Transverse colon (tissue), 4 donors: ENCODE data around the gene C16orf95. TPM values are rescaled to one million over a fixed set of nuclear protein-coding genes. Genes with fewer than 3 reads are reported as not detected.
"Not testable (repeated sequence)": the region's sequence is repeated elsewhere in the genome, so short reads cannot be mapped to it uniquely, and the experiment has no call there.

Experiments
- DNase-seq: peaks from one replicate; pipeline ENCODE4 v3.0.0-alpha.2; 2019
- H3K27ac ChIP-seq, 4 donors: fragments of 200-600 bp; sonication (generic); 2 replicates each; pipeline ENCODE4 v1.5.1; 2016 to 2018; ENCODE audit warnings: inconsistent platforms in 4 of 4
- H3K27me3 ChIP-seq: fragments of 200-600 bp; sonication (generic); 2 replicates; pipeline ENCODE4 v1.5.1; 2017; ENCODE audit warnings: inconsistent platforms
- H3K36me3 ChIP-seq, 4 donors: fragments of 200-600 bp; sonication (generic); 2 replicates each; pipeline ENCODE4 v1.5.1; 2017 to 2019; ENCODE audit warnings: inconsistent platforms in 4 of 4
- H3K4me1 ChIP-seq, 4 donors: fragments of 200-600 bp; sonication (generic); 2 replicates each; pipeline ENCODE4 v1.5.1; 2017 to 2020; ENCODE audit warnings: inconsistent platforms in 4 of 4
- H3K4me3 ChIP-seq, 4 donors: fragments of 200-600 bp; sonication (generic); 1 replicate in 1 of 4; 2 replicates in 3 of 4; pipeline versions ENCODE4 v1.5.1 to v1.6.1; 2017 to 2019; ENCODE audit warnings: inconsistent platforms in 4 of 4
- H3K9me3 ChIP-seq, 2 donors: fragments of 200-600 bp; sonication (generic); 2 replicates each; pipeline ENCODE4 v1.5.1; 2017 to 2019; ENCODE audit warnings: inconsistent platforms in 2 of 2
- EP300 ChIP-seq: sonication (generic); formaldehyde crosslinking; IDR thresholded peaks from one replicate; pipeline ENCODE4 v1.6.1; 2017; ENCODE audit warnings: antibody characterized with exemption, low read depth
- POLR2A ChIP-seq: fragments of 450-650 bp; IDR thresholded peaks from one replicate; pipeline ENCODE4 v1.6.1; 2016; ENCODE audit warnings: antibody characterized with exemption, mild to moderate bottlenecking, moderate library complexity
- POLR2AphosphoS5 ChIP-seq, 3 donors: sonication (generic); formaldehyde crosslinking; IDR thresholded peaks; one replicate each; pipeline ENCODE4 v1.6.1; 2016; ENCODE audit warnings: antibody characterized with exemption in 3 of 3
- WGBS, 2 donors: methylation state at CpG; one replicate each; pipeline ENCODE4 v1.1.5; 2018; ENCODE audit warnings: low coverage in 1 of 2; 5-methylcytosine and 5-hydroxymethylcytosine counted together
- in situ Hi-C, 4 donors: fragments of 200-750 bp; cut with MboI; loops; one replicate each; pipeline versions ENCODE4 v1.15.0 to v1.15.1; 2017; ENCODE audit warnings: low sequenced_read_pairs in 3 of 4, low pct_ligation_motif_present in 1 of 4, low pct_unique_long_range_greater_than_20kb in 1 of 4
- intact Hi-C: fragments of 100-400 bp; cut with DNase I; formaldehyde crosslinking; loops from one replicate; pipeline ENCODE4 v1.15.1; 2023; ENCODE audit warnings: low total_unique reads
- total RNA-seq, 4 donors: library from RNA; depleted of rRNA; stranded (reverse); fragments of >200 nt; gene quantifications; one replicate each; pipeline ENCODE4 v1.1.0, GENCODE V29; 2016
- TF ChIP-seq, protein P1 (sequence below), 5 experiments: fragments of 200-600 bp in 3 of 5; fragments of 450-650 bp in 2 of 5; sonication (generic) in 3 of 5; IDR thresholded peaks; 1 replicate in 2 of 5; 2 replicates in 3 of 5; pipeline ENCODE4 v1.5.1; 2016 to 2017; ENCODE audit warnings: antibody characterized with exemption in 5 of 5, inconsistent platforms in 3 of 5, mild to moderate bottlenecking in 2 of 5, moderate library complexity in 1 of 5

Gene C16orf95
- total RNA-seq, 4 donors from 2014 or later, result 1.1 to 2.3 TPM; not detected in 2

DNA sequence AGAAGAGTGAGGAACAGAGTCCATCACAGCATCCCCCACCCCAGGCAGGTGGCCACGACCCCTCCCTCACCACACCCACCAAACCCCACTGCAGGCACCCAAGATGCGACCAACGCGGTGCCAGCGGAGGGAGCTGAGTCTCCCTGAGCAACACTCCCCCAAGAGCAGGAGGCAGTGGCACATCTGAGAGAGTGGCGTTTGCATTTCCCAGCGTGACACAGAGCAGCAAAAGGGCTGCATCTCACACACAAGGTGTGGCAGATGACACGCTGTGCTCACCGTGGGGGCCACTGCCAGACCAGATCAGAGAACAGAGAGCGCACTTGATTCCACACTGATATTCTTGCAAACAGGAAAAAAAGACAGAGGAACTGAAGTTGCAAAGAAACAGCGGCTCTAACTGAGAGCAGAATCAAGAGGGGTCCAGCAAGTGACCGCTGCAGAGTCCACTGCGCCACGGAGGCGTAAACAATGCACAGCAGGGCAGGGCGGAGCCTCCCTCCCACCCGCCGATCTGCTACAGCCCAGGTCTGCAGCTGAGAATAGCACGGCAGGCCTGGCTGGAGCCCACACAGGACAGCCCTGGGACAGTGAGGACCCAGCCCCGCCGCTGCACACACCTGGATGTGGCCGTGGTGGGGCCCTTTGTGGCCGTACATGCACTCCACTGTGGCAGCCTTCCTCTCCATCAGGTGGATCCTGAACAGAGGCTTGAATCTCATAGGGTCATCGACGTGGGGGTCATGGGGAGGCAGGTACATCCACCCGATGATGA is 26.0 kb upstream of the C16orf95 start:
- in situ Hi-C loops (no loop called here), intact Hi-C loops (no loop called here)
- H3K4me1 ChIP-seq, result peaks cover 9 to 15% (median 11%) of the 10 kb centered on the region in 4 donors
- H3K27ac ChIP-seq, result no peak overlapping the region
- H3K4me3 ChIP-seq, result no peak overlapping the region
- TF ChIP-seq POLR2AphosphoS5 (IDR thresholded peaks at IDR 0.05), result no peak
- TF ChIP-seq, protein P1, sequence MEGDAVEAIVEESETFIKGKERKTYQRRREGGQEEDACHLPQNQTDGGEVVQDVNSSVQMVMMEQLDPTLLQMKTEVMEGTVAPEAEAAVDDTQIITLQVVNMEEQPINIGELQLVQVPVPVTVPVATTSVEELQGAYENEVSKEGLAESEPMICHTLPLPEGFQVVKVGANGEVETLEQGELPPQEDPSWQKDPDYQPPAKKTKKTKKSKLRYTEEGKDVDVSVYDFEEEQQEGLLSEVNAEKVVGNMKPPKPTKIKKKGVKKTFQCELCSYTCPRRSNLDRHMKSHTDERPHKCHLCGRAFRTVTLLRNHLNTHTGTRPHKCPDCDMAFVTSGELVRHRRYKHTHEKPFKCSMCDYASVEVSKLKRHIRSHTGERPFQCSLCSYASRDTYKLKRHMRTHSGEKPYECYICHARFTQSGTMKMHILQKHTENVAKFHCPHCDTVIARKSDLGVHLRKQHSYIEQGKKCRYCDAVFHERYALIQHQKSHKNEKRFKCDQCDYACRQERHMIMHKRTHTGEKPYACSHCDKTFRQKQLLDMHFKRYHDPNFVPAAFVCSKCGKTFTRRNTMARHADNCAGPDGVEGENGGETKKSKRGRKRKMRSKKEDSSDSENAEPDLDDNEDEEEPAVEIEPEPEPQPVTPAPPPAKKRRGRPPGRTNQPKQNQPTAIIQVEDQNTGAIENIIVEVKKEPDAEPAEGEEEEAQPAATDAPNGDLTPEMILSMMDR (IDR thresholded peaks at IDR 0.05), result no peak
- no peaks in the 10 kb centered on the region for H3K9me3 ChIP-seq
- H3K27me3 ChIP-seq, result no peaks in the 10 kb centered on the region
- DNase-seq, result no peak
- peaks cover 0 to 33% (median 17%) of the 10 kb centered on the region in 4 donors for H3K36me3 ChIP-seq
- WGBS, 2 donors, result 88% methylated on average over 26 of the region's 26 CpGs; no CpG with 5 or more reads in 1 of the 2 donors

DNA sequence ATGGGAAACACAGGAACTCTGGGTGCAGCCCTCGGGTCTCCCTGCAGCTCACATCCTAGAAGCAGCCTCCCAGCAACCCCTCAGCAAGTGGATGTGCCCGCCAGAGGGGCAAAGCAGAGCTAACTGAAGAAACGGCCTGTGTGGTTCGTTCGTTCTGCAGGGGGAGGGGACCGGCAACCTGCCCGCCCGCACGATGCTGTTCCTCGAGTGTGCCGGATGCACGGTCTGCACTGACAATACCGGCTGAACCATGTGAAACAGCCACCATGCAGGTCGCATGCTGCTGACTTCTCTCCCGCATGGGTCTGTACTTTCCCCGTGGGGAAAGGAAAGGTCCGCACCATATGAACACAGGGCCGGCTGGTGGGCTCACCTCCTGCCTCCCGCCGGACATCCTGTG is 25.3 kb upstream of the C16orf95 start:
- peaks cover 0 to 33% (median 18%) of the 10 kb centered on the region in 4 donors for H3K36me3 ChIP-seq
- H3K9me3 ChIP-seq, result no peaks in the 10 kb centered on the region
- DNase-seq, result no peak
- H3K27me3 ChIP-seq, result no peaks in the 10 kb centered on the region
- intact Hi-C loops (no loop called here), in situ Hi-C loops (no loop called here)
- H3K4me1 ChIP-seq, result peaks cover 9 to 15% (median 11%) of the 10 kb centered on the region in 4 donors
- H3K4me3 ChIP-seq, result no peak overlapping the region
- H3K27ac ChIP-seq, result no peak overlapping the region
- TF ChIP-seq, protein P1 (IDR thresholded peaks at IDR 0.05), result no peak
- TF ChIP-seq POLR2A, result no peak
- no peak for TF ChIP-seq POLR2AphosphoS5 (IDR thresholded peaks at IDR 0.05)
- no peak for TF ChIP-seq EP300
- 96% methylated on average over 18 of the region's 20 CpGs; no CpG with 5 or more reads in 1 of the 2 donors for WGBS, 2 donors

DNA sequence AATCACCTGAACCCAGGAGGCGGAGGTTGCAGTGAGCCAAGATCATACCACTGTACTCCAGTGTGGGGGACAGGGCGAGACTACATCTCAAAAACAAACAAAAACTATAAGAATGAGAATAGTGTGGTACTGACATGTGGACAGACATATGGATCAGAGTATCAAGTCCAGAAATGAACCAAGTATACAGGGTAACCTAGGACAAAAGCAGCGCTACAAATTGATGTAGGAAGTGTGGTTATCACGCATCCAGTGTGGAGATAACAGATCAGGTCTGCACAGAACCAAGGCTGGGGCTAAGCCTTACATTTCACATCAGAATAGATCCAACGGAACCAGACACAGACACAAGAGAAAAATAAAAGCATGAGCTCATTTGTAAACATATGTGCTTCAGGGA is 23.0 kb upstream of the C16orf95 start:
- peaks cover 0 to 45% (median 19%) of the 10 kb centered on the region in 4 donors for H3K36me3 ChIP-seq

DNA sequence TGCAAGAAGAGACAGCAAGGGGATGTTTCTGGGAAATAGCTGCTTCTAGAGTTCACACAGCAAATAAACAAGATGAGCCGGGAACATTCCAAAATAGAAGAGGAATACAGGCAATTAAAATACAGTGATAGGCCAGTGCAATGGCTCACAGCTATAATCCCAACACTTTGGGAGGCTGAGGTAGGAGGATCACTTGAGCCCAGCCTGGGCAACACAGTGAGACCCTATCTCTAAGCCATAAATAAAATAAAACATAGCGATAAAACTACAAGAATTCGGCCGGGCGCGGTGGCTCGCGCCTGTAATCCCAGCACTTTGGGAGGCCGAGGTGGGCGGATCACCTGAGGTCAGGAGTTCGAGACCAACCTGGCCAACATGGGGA is 22.5 kb upstream of the C16orf95 start:
- not testable (repeated sequence) for DNase-seq
- 93 to 99% methylated on average over 11 of the region's 11 CpGs for WGBS, 2 donors
- peaks cover 0 to 50% (median 22%) of the 10 kb centered on the region in 4 donors for H3K36me3 ChIP-seq

More for the DNA sequence above, 23.0 kb upstream of the C16orf95 start:
- DNase-seq, result no peak
- WGBS, 2 donors, result 95 to 96% methylated on average over 5 of the region's 5 CpGs
- no peak for TF ChIP-seq POLR2A
- no peak for TF ChIP-seq EP300
- TF ChIP-seq, protein P1 (IDR thresholded peaks at IDR 0.05), result no peak
- no peak for TF ChIP-seq POLR2AphosphoS5 (IDR thresholded peaks at IDR 0.05)
- Histone ChIP-seq H3K27me3 (no peaks in the 10 kb centered on the region), H3K27ac (no peak overlapping the region), H3K4me3 (no peak overlapping the region), H3K4me1 (peaks cover 4 to 7% (median 6%) of the 10 kb centered on the region in 4 donors), H3K9me3 (no peaks in the 10 kb centered on the region)
- intact Hi-C loops, result no loop called here
- in situ Hi-C loops, result no loop called here

More for the DNA sequence above, 22.5 kb upstream of the C16orf95 start:
- intact Hi-C loops, H3K4me3 ChIP-seq, H3K27ac ChIP-seq, H3K27me3 ChIP-seq, H3K4me1 ChIP-seq, in situ Hi-C loops, H3K9me3 ChIP-seq: not testable (repeated sequence)
